Fibroblast of villous mesenchyme (primary cell): Measurements from ENCODE around the gene FN3KRP. TPM values are rescaled to one million over a fixed set of nuclear protein-coding genes. Genes with fewer than 3 reads are reported as not detected.

Source experiments
- DNase-seq: peaks from one replicate; pipeline ENCODE4 v3.0.0-alpha.2; 2010; ENCODE audit warnings: low read depth
- H3K4me3 ChIP-seq: 2 replicates; pipeline ENCODE4 v1.5.1; 2011; ENCODE audit warnings: low read depth, mild to moderate bottlenecking, low read length
- CTCF ChIP-seq: IDR thresholded peaks from 2 replicates; pipeline ENCODE4 v1.5.1; 2012; ENCODE audit warnings: low read depth, mild to moderate bottlenecking, low read length; ENCODE audit not compliant: insufficient read depth
- total RNA-seq: library from RNA; depleted of rRNA; stranded (reverse); fragments of >200 nt; gene quantifications from 2 replicates; pipeline ENCODE4 v1.2.3, GENCODE V29; 2012

The FN3KRP gene
- total RNA-seq, 1 donor = 11.2 TPM

GRCh38 chr17:82674656-82675475 is 41.6 kb upstream of the FN3KRP start:
- no peak for TF ChIP-seq CTCF
- DNase-seq = no peak
- no peak overlapping the region for H3K4me3 ChIP-seq

- TF ChIP-seq CTCF = no peak
- no peak overlapping the region for H3K4me3 ChIP-seq
- DNase-seq = no peak
Observed at GRCh38 chr17:82675476-82676245, 40.8 kb upstream of the FN3KRP start.

GRCh38 chr17:82677353-82677925 is 39.1 kb upstream of the FN3KRP start:
- TF ChIP-seq CTCF = no peak
- no peak overlapping the region for H3K4me3 ChIP-seq
- DNase-seq = no peak

GRCh38 chr17:82678265-82678891 is 38.1 kb upstream of the FN3KRP start:
- no peak for TF ChIP-seq CTCF
- no peak for DNase-seq
- H3K4me3 ChIP-seq = no peak overlapping the region

GRCh38 chr17:82679586-82680465 is 36.7 kb upstream of the FN3KRP start:
- TF ChIP-seq CTCF = no peak
- H3K4me3 ChIP-seq = no peak overlapping the region
- DNase-seq = no peak

GRCh38 chr17:82681547-82681946 is 35.0 kb upstream of the FN3KRP start:
- TF ChIP-seq CTCF = no peak
- no peak for DNase-seq
- H3K4me3 ChIP-seq = no peak overlapping the region
